Gastrocnemius medialis (tissue), 4 donors: Measurements from ENCODE around the gene ADIPOR2.

Experiments
- POLR2A ChIP-seq, 2 donors: fragments of 450-650 bp; IDR thresholded peaks; one replicate each; pipeline ENCODE4 v1.6.1; 2017; ENCODE audit warnings: antibody characterized with exemption in 2 of 2, mild to moderate bottlenecking in 2 of 2, moderate library complexity in 2 of 2
- TF ChIP-seq, protein P1 (sequence below), 5 experiments: fragments of 450-650 bp in 3 of 5; fragments of 200-600 bp in 2 of 5; sonication (generic) in 2 of 5; IDR thresholded peaks in 4 of 5; conservative IDR thresholded peaks in 1 of 5; 1 replicate in 4 of 5; 2 replicates in 1 of 5; pipeline ENCODE4 v1.5.1; 2016 to 2019; ENCODE audit warnings: antibody characterized with exemption in 5 of 5, mild to moderate bottlenecking in 3 of 5, moderate library complexity in 3 of 5

DNA sequence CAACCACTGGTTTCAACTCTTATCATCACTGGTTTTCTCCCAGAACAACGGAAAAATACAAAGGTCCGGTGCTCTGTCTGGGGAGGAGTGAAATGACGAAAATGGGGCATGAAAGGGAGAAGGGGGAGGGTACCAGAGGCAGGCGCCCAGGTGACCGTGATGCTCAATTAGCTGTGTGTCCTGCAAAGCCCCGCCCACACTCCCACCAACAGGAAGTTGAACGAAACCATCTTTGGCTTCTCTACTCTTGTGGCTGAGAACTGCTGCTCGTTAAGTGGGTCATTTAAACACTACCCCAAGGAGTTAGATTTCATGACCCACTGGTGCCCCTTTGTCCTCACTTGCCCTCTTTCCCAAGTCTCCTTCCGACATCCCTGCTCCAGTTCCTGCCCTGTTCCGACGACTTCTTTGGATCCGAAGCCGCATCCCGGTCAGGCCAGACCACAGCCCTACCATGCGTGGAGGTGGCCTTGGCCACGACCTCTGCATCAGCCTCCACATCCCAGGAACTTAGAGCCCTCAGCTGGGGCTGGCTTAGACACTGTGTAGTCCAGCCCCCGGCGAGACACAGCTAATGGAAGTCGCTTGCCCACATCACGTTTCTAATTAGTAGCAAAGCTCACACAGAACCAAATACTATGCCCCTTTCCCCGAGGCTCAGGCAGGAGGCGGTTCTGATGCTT is 118.1 kb downstream of the ADIPOR2 start:
- TF ChIP-seq, protein P1, sequence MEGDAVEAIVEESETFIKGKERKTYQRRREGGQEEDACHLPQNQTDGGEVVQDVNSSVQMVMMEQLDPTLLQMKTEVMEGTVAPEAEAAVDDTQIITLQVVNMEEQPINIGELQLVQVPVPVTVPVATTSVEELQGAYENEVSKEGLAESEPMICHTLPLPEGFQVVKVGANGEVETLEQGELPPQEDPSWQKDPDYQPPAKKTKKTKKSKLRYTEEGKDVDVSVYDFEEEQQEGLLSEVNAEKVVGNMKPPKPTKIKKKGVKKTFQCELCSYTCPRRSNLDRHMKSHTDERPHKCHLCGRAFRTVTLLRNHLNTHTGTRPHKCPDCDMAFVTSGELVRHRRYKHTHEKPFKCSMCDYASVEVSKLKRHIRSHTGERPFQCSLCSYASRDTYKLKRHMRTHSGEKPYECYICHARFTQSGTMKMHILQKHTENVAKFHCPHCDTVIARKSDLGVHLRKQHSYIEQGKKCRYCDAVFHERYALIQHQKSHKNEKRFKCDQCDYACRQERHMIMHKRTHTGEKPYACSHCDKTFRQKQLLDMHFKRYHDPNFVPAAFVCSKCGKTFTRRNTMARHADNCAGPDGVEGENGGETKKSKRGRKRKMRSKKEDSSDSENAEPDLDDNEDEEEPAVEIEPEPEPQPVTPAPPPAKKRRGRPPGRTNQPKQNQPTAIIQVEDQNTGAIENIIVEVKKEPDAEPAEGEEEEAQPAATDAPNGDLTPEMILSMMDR (IDR thresholded peaks at IDR 0.05 in 4 of 5, conservative IDR thresholded peaks at IDR 0.05 in 1 of 5), result no peak
- no peak for TF ChIP-seq POLR2A (IDR thresholded peaks at IDR 0.05)
